Lower lobe of right lung (tissue), 2 donors: Measurements from ENCODE around the gene RYK. TPM values are rescaled to one million over a fixed set of nuclear protein-coding genes. Genes with fewer than 3 reads are reported as not detected.

Source experiments
- ATAC-seq, 2 donors: fragments of 200-7000 bp; cut with Tn5 transposase; one replicate each; pipeline ENCODE4 v1.9.1; 2020 to 2022; ENCODE audit warnings: mild to moderate bottlenecking in 2 of 2, moderate library complexity in 2 of 2
- DNase-seq: peaks from one replicate; pipeline ENCODE4 v3.0.0-alpha.2; 2020
- H3K27ac ChIP-seq: fragments of 200-600 bp; one replicate; pipeline ENCODE4 v1.8.0; 2022
- H3K27me3 ChIP-seq: fragments of 200-600 bp; one replicate; pipeline ENCODE4 v1.8.0; 2022; ENCODE audit warnings: low read depth
- H3K36me3 ChIP-seq: fragments of 200-600 bp; one replicate; pipeline ENCODE4 v1.8.0; 2022; ENCODE audit warnings: mild to moderate bottlenecking
- H3K4me1 ChIP-seq: fragments of 200-600 bp; one replicate; pipeline ENCODE4 v1.8.0; 2022
- H3K4me3 ChIP-seq: fragments of 200-600 bp; one replicate; pipeline ENCODE4 v1.8.0; 2022; ENCODE audit warnings: mild to moderate bottlenecking
- H3K9me3 ChIP-seq: fragments of 200-600 bp; one replicate; pipeline ENCODE4 v1.8.0; 2022
- intact Hi-C: fragments of 100-400 bp; cut with DNase I; formaldehyde crosslinking; loops from one replicate; pipeline ENCODE4 v1.11.0; 2022
- total RNA-seq: library from RNA; stranded (reverse); fragmentation: NEBNext Ultra II Directional; extraction: Animal tissue kit (Norgen Biotek cat#: 25700); gene quantifications from one replicate; pipeline ENCODE4 v1.2.1, GENCODE V29; 2021
- TF ChIP-seq, protein P1 (sequence below): fragments of 200-600 bp; IDR thresholded peaks from one replicate; pipeline ENCODE4 v1.8.0; 2022; ENCODE audit warnings: antibody characterized with exemption, mild to moderate bottlenecking
- donor health status: DM: no; HTN: yes; CAD: no; lungs with severe emphysema.

RYK gene
- total RNA-seq, 1 donor from 2014 or later: 46.3 TPM

DNA sequence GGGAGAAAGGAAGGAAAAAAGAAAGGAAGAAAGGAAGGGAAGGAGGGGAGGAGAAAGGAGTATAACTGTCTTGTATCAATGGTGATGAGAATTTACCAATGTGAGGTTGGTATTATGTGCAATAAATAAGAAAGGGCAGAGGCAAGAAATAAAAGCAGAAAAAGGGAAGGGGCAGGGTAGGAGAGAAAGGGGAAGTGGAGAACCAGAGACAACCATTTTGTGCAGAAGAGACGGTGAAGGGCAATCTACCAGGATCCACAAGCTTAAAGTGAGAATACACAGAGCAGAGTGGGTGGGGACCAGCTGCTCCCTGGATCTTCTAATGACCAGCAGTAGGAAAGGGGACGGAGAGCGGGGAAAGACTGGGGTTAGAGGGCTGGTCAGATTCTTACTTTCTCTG is 114.1 kb downstream of the RYK start:
- no peaks in the 10 kb centered on the region for H3K4me1 ChIP-seq
- TF ChIP-seq, protein P1, sequence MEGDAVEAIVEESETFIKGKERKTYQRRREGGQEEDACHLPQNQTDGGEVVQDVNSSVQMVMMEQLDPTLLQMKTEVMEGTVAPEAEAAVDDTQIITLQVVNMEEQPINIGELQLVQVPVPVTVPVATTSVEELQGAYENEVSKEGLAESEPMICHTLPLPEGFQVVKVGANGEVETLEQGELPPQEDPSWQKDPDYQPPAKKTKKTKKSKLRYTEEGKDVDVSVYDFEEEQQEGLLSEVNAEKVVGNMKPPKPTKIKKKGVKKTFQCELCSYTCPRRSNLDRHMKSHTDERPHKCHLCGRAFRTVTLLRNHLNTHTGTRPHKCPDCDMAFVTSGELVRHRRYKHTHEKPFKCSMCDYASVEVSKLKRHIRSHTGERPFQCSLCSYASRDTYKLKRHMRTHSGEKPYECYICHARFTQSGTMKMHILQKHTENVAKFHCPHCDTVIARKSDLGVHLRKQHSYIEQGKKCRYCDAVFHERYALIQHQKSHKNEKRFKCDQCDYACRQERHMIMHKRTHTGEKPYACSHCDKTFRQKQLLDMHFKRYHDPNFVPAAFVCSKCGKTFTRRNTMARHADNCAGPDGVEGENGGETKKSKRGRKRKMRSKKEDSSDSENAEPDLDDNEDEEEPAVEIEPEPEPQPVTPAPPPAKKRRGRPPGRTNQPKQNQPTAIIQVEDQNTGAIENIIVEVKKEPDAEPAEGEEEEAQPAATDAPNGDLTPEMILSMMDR: no peak
- no peak for DNase-seq
- no peak for ATAC-seq
- H3K9me3 ChIP-seq: no peaks in the 10 kb centered on the region
- H3K36me3 ChIP-seq: no peaks in the 10 kb centered on the region
- no peaks in the 10 kb centered on the region for H3K27me3 ChIP-seq
- H3K4me3 ChIP-seq: no peak overlapping the region
- no peak overlapping the region for H3K27ac ChIP-seq
- intact Hi-C loops: no loop called here

DNA sequence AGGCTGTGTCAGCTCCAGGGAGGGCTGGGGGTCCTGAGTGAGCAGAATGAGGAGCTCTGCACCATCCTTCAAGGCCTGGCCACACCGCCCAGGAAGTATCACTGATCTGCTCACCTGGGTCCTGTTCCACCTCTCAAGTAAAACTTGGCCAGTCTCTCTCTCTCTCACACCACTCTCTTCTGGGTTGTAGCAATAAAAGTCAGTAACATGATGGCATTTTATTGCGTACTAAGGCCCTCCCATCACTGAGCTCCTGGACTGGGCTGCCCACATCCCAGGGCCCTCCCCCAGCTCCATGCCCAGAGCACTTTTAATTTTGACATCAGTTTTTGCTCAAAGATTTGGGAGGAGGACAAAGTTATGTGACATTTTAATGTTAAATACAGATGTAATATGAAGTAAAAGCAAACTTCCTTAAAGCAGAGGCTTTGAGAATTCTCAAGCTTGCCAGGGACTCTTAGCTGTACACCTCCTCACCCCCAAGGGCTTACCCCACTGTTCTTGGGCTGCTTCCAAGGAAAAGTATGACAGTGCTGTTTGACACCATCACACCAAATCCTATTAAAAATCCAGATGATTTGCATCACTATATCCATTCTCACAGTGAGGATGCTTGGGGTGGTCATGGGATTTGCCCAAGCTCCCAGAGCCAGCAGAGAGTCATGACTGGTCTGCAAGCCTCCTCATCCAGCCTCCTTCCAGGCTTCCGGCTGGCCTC is 115.8 kb downstream of the RYK start:
- Histone ChIP-seq H3K4me1 (no peaks in the 10 kb centered on the region), H3K27me3 (no peaks in the 10 kb centered on the region), H3K4me3 (no peak overlapping the region), H3K27ac (no peak overlapping the region), H3K9me3 (peaks cover 4% of the 10 kb centered on the region), H3K36me3 (no peaks in the 10 kb centered on the region)
- TF ChIP-seq, protein P1: no peak
- peak in 1 of 2 donors; percentile 46 for ATAC-seq
- intact Hi-C loops: no loop called here
- no peak for DNase-seq

DNA sequence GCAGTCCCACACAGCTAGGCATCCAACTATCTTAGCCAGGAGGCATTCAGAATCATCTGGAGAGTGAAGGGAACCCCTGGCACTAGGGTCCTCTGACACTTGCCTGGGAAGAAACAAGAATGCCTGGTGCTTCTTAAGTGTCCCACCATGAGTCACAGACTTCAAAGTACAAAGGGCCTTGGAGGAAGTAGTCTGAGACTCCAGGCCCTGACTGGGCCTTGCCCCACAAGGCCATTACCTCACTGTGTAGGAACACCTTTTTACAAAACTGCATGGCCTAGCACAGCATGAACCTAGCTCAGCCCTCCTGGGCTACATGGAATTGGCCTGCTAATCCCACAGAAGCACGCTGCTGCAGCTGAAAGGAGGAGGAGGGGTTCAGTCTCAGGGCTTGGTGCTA is 116.4 kb downstream of the RYK start:
- no peak overlapping the region for H3K4me3 ChIP-seq
- TF ChIP-seq, protein P1: no peak
- H3K9me3 ChIP-seq: peaks cover 4% of the 10 kb centered on the region
- intact Hi-C loops: no loop called here
- ATAC-seq (peak in 1 of 2 donors; percentile 27), DNase-seq (no peak)
- no peak overlapping the region for H3K27ac ChIP-seq
- H3K4me1 ChIP-seq: no peaks in the 10 kb centered on the region
- no peaks in the 10 kb centered on the region for H3K27me3 ChIP-seq
- no peaks in the 10 kb centered on the region for H3K36me3 ChIP-seq

DNA sequence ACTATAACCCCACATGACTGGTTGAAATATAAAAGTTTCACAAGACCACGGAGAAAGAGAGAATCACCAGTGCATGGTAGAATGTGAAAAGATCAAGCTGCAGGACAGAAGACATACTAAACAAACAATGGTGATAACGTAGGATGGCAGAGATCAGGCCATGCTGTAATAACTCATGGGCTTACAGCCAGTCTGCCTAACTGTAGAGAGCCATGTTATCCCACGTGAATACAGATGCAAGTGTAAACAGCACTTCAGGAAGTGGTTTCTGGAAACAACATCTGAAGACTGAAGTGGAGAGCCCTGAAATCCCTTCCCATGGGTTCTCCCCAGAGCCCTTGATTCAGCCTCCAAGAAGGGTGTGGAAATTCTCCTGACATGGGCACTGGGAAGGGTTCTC is 117.7 kb downstream of the RYK start:
- H3K36me3 ChIP-seq: no peaks in the 10 kb centered on the region
- no peaks in the 10 kb centered on the region for H3K27me3 ChIP-seq
- no peak overlapping the region for H3K27ac ChIP-seq
- H3K9me3 ChIP-seq: peaks cover 4% of the 10 kb centered on the region
- ATAC-seq: peak in 1 of 2 donors; percentile 43
- TF ChIP-seq, protein P1: no peak
- no peaks in the 10 kb centered on the region for H3K4me1 ChIP-seq
- DNase-seq: no peak
- intact Hi-C loops: no loop called here
- H3K4me3 ChIP-seq: no peak overlapping the region

DNA sequence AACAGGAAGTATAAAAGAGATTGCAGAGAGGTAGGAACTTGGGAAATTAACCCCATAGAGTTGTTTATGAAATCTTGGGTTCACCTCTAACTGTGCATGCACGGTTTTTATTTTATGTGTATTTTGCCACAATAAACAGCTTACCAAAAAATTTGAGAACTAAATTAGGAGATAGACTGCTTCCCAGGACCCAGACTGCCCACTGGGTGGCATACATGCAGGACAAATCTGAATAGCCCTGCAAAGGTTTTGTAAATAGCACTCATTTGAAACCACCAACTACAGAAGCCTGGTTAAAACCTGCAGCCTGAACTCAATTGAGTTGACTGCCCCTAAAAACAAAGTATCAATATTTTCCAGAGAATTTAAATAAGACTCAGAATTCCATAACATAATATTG is 124.5 kb downstream of the RYK start:
- no peaks in the 10 kb centered on the region for H3K4me1 ChIP-seq
- ATAC-seq (no peak), DNase-seq (no peak)
- TF ChIP-seq, protein P1: no peak
- H3K9me3 ChIP-seq: peaks cover 4% of the 10 kb centered on the region
- intact Hi-C loops: no loop called here
- no peaks in the 10 kb centered on the region for H3K36me3 ChIP-seq
- no peak overlapping the region for H3K4me3 ChIP-seq
- H3K27ac ChIP-seq: no peak overlapping the region
- no peaks in the 10 kb centered on the region for H3K27me3 ChIP-seq
